Neutrophil (primary cell): ENCODE results near the gene VPS35L.

Source experiments
- H3K27ac ChIP-seq: fragments of 200-600 bp; sonication (generic); 2 replicates; pipeline ENCODE4 v1.5.1; 2016; ENCODE audit warnings: mild to moderate bottlenecking, moderate library complexity
- H3K27me3 ChIP-seq: fragments of 200-600 bp; sonication (generic); 2 replicates; pipeline ENCODE4 v1.6.0; 2016; ENCODE audit warnings: mild to moderate bottlenecking
- H3K36me3 ChIP-seq: fragments of 200-600 bp; sonication (generic); 2 replicates; pipeline ENCODE4 v1.5.1; 2017
- H3K4me1 ChIP-seq, 2 experiments: fragments of 200-600 bp in 1 of 2; sonication (generic) in 1 of 2; 1 replicate in 1 of 2; 2 replicates in 1 of 2; pipeline versions ENCODE4 v1.5.1 to v1.6.1; 2013 to 2016; ENCODE audit warnings: low read depth in 1 of 2, low read length in 1 of 2, mild to moderate bottlenecking in 1 of 2, moderate library complexity in 1 of 2; ENCODE audit not compliant: control insufficient read depth in 1 of 2, insufficient read depth in 1 of 2
- H3K4me3 ChIP-seq, 2 experiments: fragments of 200-600 bp in 1 of 2; sonication (generic) in 1 of 2; 1 replicate in 1 of 2; 2 replicates in 1 of 2; pipeline ENCODE4 v1.5.1; 2013 to 2016; ENCODE audit warnings: low read depth in 1 of 2, low read length in 1 of 2, mild to moderate bottlenecking in 1 of 2, moderate library complexity in 1 of 2
- H3K9me3 ChIP-seq: fragments of 200-600 bp; sonication (generic); 2 replicates; pipeline ENCODE4 v1.5.1; 2016
- CTCF ChIP-seq: fragments of 200-600 bp; sonication (generic); IDR thresholded peaks from 2 replicates; pipeline ENCODE4 v1.5.1; 2016; ENCODE audit warnings: antibody characterized with exemption

VPS35L gene

GRCh38 chr16:19700319-19700781 lies 144.8 kb downstream of the VPS35L start:
- H3K36me3 ChIP-seq, result peaks cover 56% of the 10 kb centered on the region
- TF ChIP-seq CTCF, result no peak
- H3K4me3 ChIP-seq, result no peak overlapping the region
- H3K27ac ChIP-seq, result no peak overlapping the region
- H3K27me3 ChIP-seq, result no peaks in the 10 kb centered on the region
- no peaks in the 10 kb centered on the region for H3K4me1 ChIP-seq
- H3K9me3 ChIP-seq, result no peaks in the 10 kb centered on the region

GRCh38 chr16:19701091-19701490 lies 145.6 kb downstream of the VPS35L start:
- no peak overlapping the region for H3K27ac ChIP-seq
- no peak overlapping the region for H3K4me3 ChIP-seq
- H3K4me1 ChIP-seq, result no peaks in the 10 kb centered on the region
- H3K27me3 ChIP-seq, result no peaks in the 10 kb centered on the region
- no peaks in the 10 kb centered on the region for H3K9me3 ChIP-seq
- H3K36me3 ChIP-seq, result peaks cover 61% of the 10 kb centered on the region
- no peak for TF ChIP-seq CTCF

- Histone ChIP-seq H3K4me3 (no peak overlapping the region), H3K27me3 (no peaks in the 10 kb centered on the region), H3K9me3 (no peaks in the 10 kb centered on the region), H3K4me1 (no peaks in the 10 kb centered on the region), H3K36me3 (peaks cover 54% of the 10 kb centered on the region), H3K27ac (no peak overlapping the region)
- TF ChIP-seq CTCF, result no peak
These were observed 147.8 kb downstream of the VPS35L start for GRCh38 chr16:19703172-19703889.

GRCh38 chr16:19704321-19705145 lies 149.0 kb downstream of the VPS35L start:
- Histone ChIP-seq H3K36me3 (peaks cover 42% of the 10 kb centered on the region), H3K27ac (no peak overlapping the region), H3K4me1 (no peaks in the 10 kb centered on the region), H3K9me3 (no peaks in the 10 kb centered on the region), H3K27me3 (no peaks in the 10 kb centered on the region), H3K4me3 (no peak overlapping the region)
- TF ChIP-seq CTCF, result no peak

GRCh38 chr16:19705146-19705501 lies 149.6 kb downstream of the VPS35L start:
- Histone ChIP-seq H3K36me3 (peaks cover 39% of the 10 kb centered on the region), H3K9me3 (no peaks in the 10 kb centered on the region), H3K4me1 (no peaks in the 10 kb centered on the region), H3K27ac (no peak overlapping the region), H3K4me3 (no peak overlapping the region), H3K27me3 (no peaks in the 10 kb centered on the region)
- no peak for TF ChIP-seq CTCF
